PC-9 (cell line): ENCODE data around the gene COX5A.

Experiments used
- CTCF ChIP-seq: fragments of 200-600 bp; sonication (generic); conservative IDR thresholded peaks from 2 replicates; pipeline ENCODE4 v1.6.1; 2017; ENCODE audit warnings: mixed run types, antibody characterized with exemption, mild to moderate bottlenecking, moderate library complexity
- EZH2 ChIP-seq: fragments of 200-600 bp; sonication (generic); IDR thresholded peaks from 2 replicates; pipeline ENCODE4 v1.8.0; 2017; ENCODE audit warnings: antibody characterized with exemption, low read depth

GRCh38 chr15:74960995-74961588 lies 23.2 kb upstream of the COX5A start:
- TF ChIP-seq CTCF (no peak), EZH2 (no peak)
